Spleen (tissue), 11 donors: ENCODE results near the gene PGBD5. TPM values are rescaled to one million over a fixed set of nuclear protein-coding genes. Genes with fewer than 3 reads are reported as not detected.
A peak's percentile ranks its signal among the peaks of the same experiment; 100 is the strongest.

Experiments used
- DNase-seq: peaks from one replicate; pipeline ENCODE4 v3.0.0-alpha.2; 2020
- H3K27ac ChIP-seq, 8 donors: fragments of 200-600 bp; sonication (generic) in 7 of 8; 1 replicate in 4 of 8; 2 replicates in 4 of 8; pipeline versions ENCODE4 v1.5.0 to v1.8.0; 2016 to 2021; ENCODE audit warnings: inconsistent platforms in 4 of 8, mild to moderate bottlenecking in 4 of 8, moderate library complexity in 1 of 8
- H3K27me3 ChIP-seq, 7 donors: fragments of 200-600 bp; sonication (generic) in 6 of 7; replicated peaks in 1 of 7; 1 replicate in 4 of 7; 2 replicates in 3 of 7; pipeline versions ENCODE4 v1.5.0 to v1.8.0; 2016 to 2021; ENCODE audit warnings: inconsistent platforms in 3 of 7, mild to moderate bottlenecking in 1 of 7
- H3K36me3 ChIP-seq, 6 donors: fragments of 200-600 bp; sonication (generic) in 5 of 6; 1 replicate in 4 of 6; 2 replicates in 2 of 6; pipeline versions ENCODE4 v1.5.0 to v1.8.0; 2016 to 2021; ENCODE audit warnings: inconsistent platforms in 2 of 6
- H3K4me1 ChIP-seq, 6 donors: fragments of 200-600 bp; sonication (generic) in 5 of 6; 1 replicate in 3 of 6; 2 replicates in 3 of 6; pipeline versions ENCODE4 v1.5.0 to v1.8.0; 2016 to 2021; ENCODE audit warnings: inconsistent platforms in 3 of 6
- H3K4me3 ChIP-seq, 8 donors: fragments of 200-600 bp; sonication (generic) in 7 of 8; 1 replicate in 4 of 8; 2 replicates in 4 of 8; pipeline versions ENCODE4 v1.5.0 to v1.8.0; 2016 to 2021; ENCODE audit warnings: inconsistent platforms in 4 of 8, mild to moderate bottlenecking in 4 of 8, moderate library complexity in 2 of 8
- H3K9me3 ChIP-seq, 8 donors: fragments of 200-600 bp; sonication (generic) in 7 of 8; 1 replicate in 4 of 8; 2 replicates in 4 of 8; pipeline versions ENCODE4 v1.5.0 to v1.8.0; 2016 to 2021; ENCODE audit warnings: inconsistent platforms in 4 of 8
- POLR2A ChIP-seq, 3 donors: fragments of 450-650 bp; IDR thresholded peaks; one replicate each; pipeline ENCODE4 v1.5.1; 2017; ENCODE audit warnings: antibody characterized with exemption in 3 of 3, mild to moderate bottlenecking in 1 of 3
- POLR2AphosphoS5 ChIP-seq, 3 donors: sonication (generic); formaldehyde crosslinking; IDR thresholded peaks; one replicate each; pipeline ENCODE4 v1.5.1; 2017; ENCODE audit warnings: antibody characterized with exemption in 3 of 3
- WGBS, 5 donors: extraction: QIAGEN DNeasy Blood & Tissue Kit in 3 of 5; methylation state at CpG; one replicate each; pipeline versions ENCODE4 v1.1.5 to v1.1.7; 2013 to 2018; 5-methylcytosine and 5-hydroxymethylcytosine counted together
- intact Hi-C: fragments of 100-400 bp; cut with DNase I; formaldehyde crosslinking; loops from one replicate; pipeline ENCODE4 v1.15.0; 2023; ENCODE audit warnings: low total_unique reads
- polyA plus RNA-seq, 3 donors: library from polyadenylated mRNA; stranded (reverse); fragments of 200-250 nt; gene quantifications; one replicate each; pipeline ENCODE4 v1.2.1, GENCODE V29; 2013
- total RNA-seq, 7 donors: library from RNA; depleted of rRNA in 3 of 7; stranded (reverse); fragments of >200 nt in 3 of 7; fragmentation: NEBNext Ultra II Directional in 4 of 7; extraction: Animal tissue kit (Norgen Biotek cat#: 25700) in 4 of 7; gene quantifications; one replicate each; pipeline versions ENCODE4 v1.1.0 to v1.2.1, GENCODE V29; 2016 to 2021
- TF ChIP-seq, protein P1 (sequence below), 11 experiments: fragments of 200-600 bp in 7 of 11; fragments of 450-650 bp in 4 of 11; sonication (generic) in 4 of 11; IDR thresholded peaks in 8 of 11; conservative IDR thresholded peaks in 3 of 11; 1 replicate in 7 of 11; 2 replicates in 4 of 11; pipeline versions ENCODE4 v1.4.0 to v1.8.0; 2016 to 2021; ENCODE audit warnings: antibody characterized with exemption in 11 of 11, inconsistent platforms in 4 of 11, mild to moderate bottlenecking in 1 of 11
- donor health status: healthy with polysubstance abuse.
- donor health status: DM: no; HTN: no; CAD: no; lungs with moderate emphysema.
- donor health status: DM: no; HTN: no; CAD: no.
- donor health status: Bipolar disorder and iron deficiency.
- donor health status: healthy.
- donor health status: DM: no; HTN: no; CAD: no.
- donor health status: DM: yes; HTN: yes; CAD: no.

Gene PGBD5
- total and polyA plus RNA-seq, 10 donors = 0.07 to 6.7 (median 3.0) TPM

DNA sequence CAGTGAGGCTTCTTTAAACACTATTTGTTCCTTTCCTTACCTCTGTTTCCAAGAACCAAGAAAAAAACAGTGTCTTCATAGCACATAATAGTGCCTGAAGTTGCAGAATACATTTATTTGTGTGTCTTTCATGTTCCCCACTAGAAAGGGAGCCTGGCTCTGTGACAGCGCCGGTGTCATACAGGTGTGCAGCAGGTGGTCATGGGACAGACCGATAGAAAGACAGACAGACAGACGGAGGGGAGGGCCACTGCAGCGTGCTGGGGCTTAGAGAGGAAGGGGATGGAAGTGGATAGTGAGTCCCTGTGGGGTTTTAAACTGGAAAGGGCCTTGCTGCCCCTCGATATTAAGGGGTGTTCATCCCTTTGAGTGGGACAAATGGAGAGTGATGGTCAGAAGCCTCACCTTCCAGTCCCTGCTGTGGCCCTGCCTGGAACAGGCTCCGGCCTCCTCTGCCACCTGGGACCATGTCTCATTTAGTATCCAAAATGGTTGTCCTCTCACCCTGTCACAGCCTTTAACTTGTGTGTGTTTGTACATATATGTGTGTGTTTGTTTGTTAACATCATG, 152.9 kb downstream of the PGBD5 start:
- H3K4me1 ChIP-seq = peaks cover 19 to 90% (median 59%) of the 10 kb centered on the region in 6 donors
- no peak overlapping the region for H3K4me3 ChIP-seq
- H3K27ac ChIP-seq = peak overlapping the region in 3 of 8 donors; percentile 64 to 73 (median 71)
- peaks cover 0 to 55% (median 8%) of the 10 kb centered on the region in 6 donors for H3K36me3 ChIP-seq
- 76 to 90% (median 83%) methylated on average over 7 of the region's 7 CpGs for WGBS, 5 donors
- DNase-seq = peak; percentile 55
- no peak for TF ChIP-seq POLR2A (IDR thresholded peaks at IDR 0.05)
- no peak for TF ChIP-seq POLR2AphosphoS5 (IDR thresholded peaks at IDR 0.05)
- TF ChIP-seq, protein P1, sequence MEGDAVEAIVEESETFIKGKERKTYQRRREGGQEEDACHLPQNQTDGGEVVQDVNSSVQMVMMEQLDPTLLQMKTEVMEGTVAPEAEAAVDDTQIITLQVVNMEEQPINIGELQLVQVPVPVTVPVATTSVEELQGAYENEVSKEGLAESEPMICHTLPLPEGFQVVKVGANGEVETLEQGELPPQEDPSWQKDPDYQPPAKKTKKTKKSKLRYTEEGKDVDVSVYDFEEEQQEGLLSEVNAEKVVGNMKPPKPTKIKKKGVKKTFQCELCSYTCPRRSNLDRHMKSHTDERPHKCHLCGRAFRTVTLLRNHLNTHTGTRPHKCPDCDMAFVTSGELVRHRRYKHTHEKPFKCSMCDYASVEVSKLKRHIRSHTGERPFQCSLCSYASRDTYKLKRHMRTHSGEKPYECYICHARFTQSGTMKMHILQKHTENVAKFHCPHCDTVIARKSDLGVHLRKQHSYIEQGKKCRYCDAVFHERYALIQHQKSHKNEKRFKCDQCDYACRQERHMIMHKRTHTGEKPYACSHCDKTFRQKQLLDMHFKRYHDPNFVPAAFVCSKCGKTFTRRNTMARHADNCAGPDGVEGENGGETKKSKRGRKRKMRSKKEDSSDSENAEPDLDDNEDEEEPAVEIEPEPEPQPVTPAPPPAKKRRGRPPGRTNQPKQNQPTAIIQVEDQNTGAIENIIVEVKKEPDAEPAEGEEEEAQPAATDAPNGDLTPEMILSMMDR (IDR thresholded peaks at IDR 0.05 in 8 of 11, conservative IDR thresholded peaks at IDR 0.05 in 3 of 11) = no peak
- no peaks in the 10 kb centered on the region for H3K9me3 ChIP-seq
- intact Hi-C loops = no loop called here
- H3K27me3 ChIP-seq = no peaks in the 10 kb centered on the region

DNA sequence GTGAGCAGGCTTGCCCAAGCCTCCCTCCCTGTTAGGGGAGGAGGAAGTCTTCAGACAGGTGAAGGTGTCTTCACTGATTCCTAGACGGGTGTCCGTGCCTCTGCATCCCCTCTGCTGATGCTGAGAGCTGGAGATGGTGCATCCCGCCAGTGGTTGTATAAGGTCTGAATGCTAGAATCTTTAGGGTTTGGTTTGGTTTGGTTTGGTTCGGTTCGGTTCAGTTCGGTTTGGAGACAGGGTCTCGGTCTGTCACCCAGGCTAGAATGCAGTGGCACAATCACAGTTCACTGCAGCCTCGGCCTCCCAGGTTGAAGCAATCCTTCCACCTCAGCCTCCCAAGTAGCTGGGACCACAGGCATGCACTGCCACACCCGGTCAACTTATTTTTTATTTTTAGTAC, 153.6 kb downstream of the PGBD5 start:
- H3K4me3 ChIP-seq = no peak overlapping the region
- H3K9me3 ChIP-seq = no peaks in the 10 kb centered on the region
- TF ChIP-seq, protein P1 (IDR thresholded peaks at IDR 0.05 in 8 of 11, conservative IDR thresholded peaks at IDR 0.05 in 3 of 11) = no peak
- TF ChIP-seq POLR2AphosphoS5 (IDR thresholded peaks at IDR 0.05) = no peak
- TF ChIP-seq POLR2A (IDR thresholded peaks at IDR 0.05) = no peak
- WGBS, 5 donors = 90 to 95% (median 93%) methylated on average over 9 of the region's 9 CpGs
- H3K27me3 ChIP-seq = no peaks in the 10 kb centered on the region
- intact Hi-C loops = no loop called here
- H3K36me3 ChIP-seq = peaks cover 0 to 57% (median 8%) of the 10 kb centered on the region in 6 donors
- H3K27ac ChIP-seq = peak overlapping the region in 1 of 8 donors; percentile 83
- peaks cover 19 to 83% (median 57%) of the 10 kb centered on the region in 6 donors for H3K4me1 ChIP-seq
- DNase-seq = peak; percentile 47

DNA sequence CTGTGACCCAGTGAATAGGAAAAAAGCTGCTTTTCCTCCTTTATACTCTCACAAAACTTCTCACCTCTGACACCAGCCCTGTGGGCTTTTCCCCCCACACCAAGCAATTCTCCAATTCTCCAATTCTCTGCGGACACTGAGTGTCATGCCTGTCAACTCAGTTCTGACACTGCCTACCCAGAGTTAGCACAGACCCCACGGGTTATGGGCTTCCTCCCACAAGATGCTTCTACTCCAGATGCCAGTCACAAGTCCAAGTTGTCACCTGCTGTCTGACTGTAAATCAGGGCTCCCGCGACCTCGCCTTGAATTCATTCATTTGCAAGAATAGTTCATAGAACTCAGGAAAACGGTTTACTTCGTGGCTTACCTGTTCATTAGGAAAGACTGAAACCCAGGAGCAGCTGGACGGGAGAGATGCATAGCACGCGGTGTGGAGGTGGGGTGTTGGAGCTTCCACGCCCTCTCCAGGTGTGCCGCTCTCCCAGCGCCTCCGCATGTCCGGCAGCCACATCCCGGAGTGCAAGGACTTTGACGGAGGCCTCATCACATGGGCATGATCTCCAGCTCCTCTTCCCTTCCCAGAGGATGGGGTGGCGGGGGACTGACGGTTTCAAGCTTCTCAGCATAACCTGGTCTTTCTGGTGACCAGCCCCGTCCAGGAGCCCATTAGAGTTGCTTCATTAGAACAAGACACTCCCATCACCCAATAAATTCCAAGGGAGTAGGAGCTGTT, 154.7 kb downstream of the PGBD5 start:
- Histone ChIP-seq H3K27me3 (no peaks in the 10 kb centered on the region), H3K4me1 (peaks cover 19 to 72% (median 50%) of the 10 kb centered on the region in 6 donors), H3K4me3 (no peak overlapping the region), H3K27ac (peak overlapping the region in 7 of 8 donors; percentile 62 to 83 (median 74)), H3K9me3 (no peaks in the 10 kb centered on the region), H3K36me3 (peaks cover 0 to 57% (median 12%) of the 10 kb centered on the region in 6 donors)
- 79 to 82% (median 82%) methylated on average over 20 of the region's 20 CpGs for WGBS, 5 donors
- TF ChIP-seq POLR2A (IDR thresholded peaks at IDR 0.05) = no peak
- peak in 1 of 3 donors; percentile 20 for TF ChIP-seq POLR2AphosphoS5 (IDR thresholded peaks at IDR 0.05)
- DNase-seq = peak; percentile 71
- intact Hi-C loops = no loop called here

DNA sequence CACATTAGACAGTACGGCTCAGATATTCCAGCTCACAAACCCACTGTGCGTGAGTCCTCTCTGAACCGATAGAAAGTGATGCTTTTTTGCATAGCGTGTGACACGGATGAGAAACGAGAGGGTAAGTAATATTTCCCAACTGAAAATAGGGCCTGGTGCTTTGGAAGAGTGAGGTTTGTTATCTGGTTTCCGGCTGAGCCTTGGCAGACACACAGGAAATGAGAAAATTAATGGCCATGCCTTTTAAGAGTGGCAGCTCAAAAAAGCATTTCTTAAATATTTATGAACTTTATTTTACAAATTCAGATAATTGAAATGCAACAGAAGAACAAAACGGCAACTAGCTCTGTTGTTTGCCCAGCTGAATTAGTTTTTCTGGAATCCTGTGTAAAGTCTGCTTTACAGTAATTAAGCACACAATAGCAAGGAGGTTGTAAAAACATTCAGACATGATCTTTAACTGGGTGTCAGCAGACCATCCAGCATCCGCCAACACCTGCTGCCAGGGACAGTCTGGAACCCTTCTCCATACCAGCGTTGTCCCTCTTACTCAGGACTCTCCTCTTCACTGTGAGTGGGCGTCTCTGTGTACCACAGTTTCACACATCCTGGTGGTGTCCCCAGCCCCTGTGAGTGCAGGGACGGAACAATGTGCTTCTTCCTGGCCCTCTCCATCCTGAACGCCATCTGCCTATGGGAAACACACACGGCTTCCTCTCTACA, 155.4 kb downstream of the PGBD5 start:
- peak overlapping the region; percentile 28 to 83 (median 70) for H3K27ac ChIP-seq
- no peak overlapping the region for H3K4me3 ChIP-seq
- peak in 1 of 3 donors; percentile 35 for TF ChIP-seq POLR2AphosphoS5 (IDR thresholded peaks at IDR 0.05)
- TF ChIP-seq POLR2A (IDR thresholded peaks at IDR 0.05) = no peak
- TF ChIP-seq, protein P1 (IDR thresholded peaks at IDR 0.05 in 8 of 11, conservative IDR thresholded peaks at IDR 0.05 in 3 of 11) = no peak
- WGBS, 5 donors = 11 to 25% (median 19%) methylated on average over 14 of the region's 14 CpGs
- H3K27me3 ChIP-seq = no peaks in the 10 kb centered on the region
- H3K4me1 ChIP-seq = peaks cover 19 to 68% (median 49%) of the 10 kb centered on the region in 6 donors
- peaks cover 0 to 57% (median 14%) of the 10 kb centered on the region in 6 donors for H3K36me3 ChIP-seq
- DNase-seq = peak; percentile 75
- intact Hi-C loops = no loop called here
- H3K9me3 ChIP-seq = no peaks in the 10 kb centered on the region
